PC-9 (cell line): Measurements from ENCODE around the gene PI3.

Experiments
- EZH2 ChIP-seq: fragments of 200-600 bp; sonication (generic); IDR thresholded peaks from 2 replicates; pipeline ENCODE4 v1.8.0; 2017; ENCODE audit warnings: antibody characterized with exemption, low read depth
- TF ChIP-seq, protein P1 (sequence below): fragments of 200-600 bp; sonication (generic); conservative IDR thresholded peaks from 2 replicates; pipeline ENCODE4 v1.6.1; 2017; ENCODE audit warnings: mixed run types, antibody characterized with exemption, mild to moderate bottlenecking, moderate library complexity

DNA sequence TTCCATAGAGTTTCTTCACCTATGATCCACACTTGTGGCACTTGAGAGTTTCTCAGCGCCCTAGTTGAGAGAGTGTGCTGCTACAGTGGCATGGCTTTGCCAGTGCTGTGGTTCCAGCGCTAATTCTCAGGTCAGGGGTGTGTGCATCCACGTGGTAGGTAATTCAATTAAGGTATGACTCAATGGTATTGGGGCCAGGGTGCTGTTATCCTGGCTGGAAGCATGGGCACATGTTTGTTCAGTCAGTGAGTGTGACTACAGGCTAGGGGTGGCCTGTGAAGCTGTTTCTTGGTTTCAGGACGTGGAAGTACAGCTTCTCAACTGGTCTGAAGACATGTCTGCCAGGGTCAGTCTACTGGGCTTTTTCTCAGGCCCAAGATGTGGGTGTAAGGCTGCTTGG lies 43.4 kb downstream of the PI3 start:
- TF ChIP-seq, protein P1, sequence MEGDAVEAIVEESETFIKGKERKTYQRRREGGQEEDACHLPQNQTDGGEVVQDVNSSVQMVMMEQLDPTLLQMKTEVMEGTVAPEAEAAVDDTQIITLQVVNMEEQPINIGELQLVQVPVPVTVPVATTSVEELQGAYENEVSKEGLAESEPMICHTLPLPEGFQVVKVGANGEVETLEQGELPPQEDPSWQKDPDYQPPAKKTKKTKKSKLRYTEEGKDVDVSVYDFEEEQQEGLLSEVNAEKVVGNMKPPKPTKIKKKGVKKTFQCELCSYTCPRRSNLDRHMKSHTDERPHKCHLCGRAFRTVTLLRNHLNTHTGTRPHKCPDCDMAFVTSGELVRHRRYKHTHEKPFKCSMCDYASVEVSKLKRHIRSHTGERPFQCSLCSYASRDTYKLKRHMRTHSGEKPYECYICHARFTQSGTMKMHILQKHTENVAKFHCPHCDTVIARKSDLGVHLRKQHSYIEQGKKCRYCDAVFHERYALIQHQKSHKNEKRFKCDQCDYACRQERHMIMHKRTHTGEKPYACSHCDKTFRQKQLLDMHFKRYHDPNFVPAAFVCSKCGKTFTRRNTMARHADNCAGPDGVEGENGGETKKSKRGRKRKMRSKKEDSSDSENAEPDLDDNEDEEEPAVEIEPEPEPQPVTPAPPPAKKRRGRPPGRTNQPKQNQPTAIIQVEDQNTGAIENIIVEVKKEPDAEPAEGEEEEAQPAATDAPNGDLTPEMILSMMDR: no peak
- TF ChIP-seq EZH2: no peak
